Measurements from ENCODE around the gene SLC25A38.

Gene SLC25A38

GRCh38 chr3:39446444-39446843 is 63.3 kb downstream of the SLC25A38 start:
- Histone ChIP-seq H3K9me3 (ENCODE audit: control insufficient read depth, low read length) (no peaks in the 10 kb centered on the region), H3K4me2 (ENCODE audit: low read length) (peak overlapping the region; percentile 58), H3K4me3 (ENCODE audit: low read depth, low read length) (peak overlapping the region; percentile 12), H3K36me3 (ENCODE audit: control insufficient read depth, insufficient read depth, low read length) (no peaks in the 10 kb centered on the region), H3K27ac (peak overlapping the region; percentile 86), H3K79me2 (no peaks in the 10 kb centered on the region), H3K27me3 (ENCODE audit: control insufficient read depth, insufficient read depth, low read length) (no peaks in the 10 kb centered on the region), H2AFZ (no peak overlapping the region), H3K4me1 (peaks cover 55% of the 10 kb centered on the region), H3K9ac (no peak overlapping the region)
- no peak for TF ChIP-seq CTCF (IDR thresholded peaks at IDR 0.05)
